ENCODE measurements around the gene ARMH3. TPM values are rescaled to one million over a fixed set of nuclear protein-coding genes. Genes with fewer than 3 reads are reported as not detected.

ARMH3 gene
- total RNA-seq, 1 donor from 2014 or later: 4.8 TPM

- DNase-seq (ENCODE audit: low read depth in 2 of 2): no peak
Measured at GRCh38 chr10:101874252-101874651, 181.7 kb downstream of the ARMH3 start.

- DNase-seq (ENCODE audit: low read depth in 2 of 2): peak in 1 of 2 donors; percentile 16
Measured at GRCh38 chr10:101867931-101868330, 188.0 kb downstream of the ARMH3 start.

- no peak for DNase-seq (ENCODE audit: low read depth in 2 of 2)
Measured at GRCh38 chr10:101859530-101859929, 196.4 kb downstream of the ARMH3 start.

- no peak for DNase-seq (ENCODE audit: low read depth in 2 of 2)
Measured at GRCh38 chr10:101858723-101859500, 197.1 kb downstream of the ARMH3 start.

- no peak for DNase-seq (ENCODE audit: low read depth in 2 of 2)
Measured at GRCh38 chr10:101857802-101858476, 198.0 kb downstream of the ARMH3 start.

- DNase-seq (ENCODE audit: low read depth in 2 of 2): peak in 1 of 2 donors; percentile 76
Measured at GRCh38 chr10:101856626-101857025, 199.3 kb downstream of the ARMH3 start.

GRCh38 chr10:101851411-101852116 lies 204.4 kb downstream of the ARMH3 start:
- DNase-seq (ENCODE audit: low read depth in 2 of 2): no peak

- DNase-seq (ENCODE audit: low read depth in 2 of 2): no peak
Measured at GRCh38 chr10:101850749-101851148, 205.2 kb downstream of the ARMH3 start.

GRCh38 chr10:101848894-101849351 lies 207.1 kb downstream of the ARMH3 start:
- peak in 1 of 2 donors; percentile 40 for DNase-seq (ENCODE audit: low read depth in 2 of 2)

GRCh38 chr10:101848408-101848807 lies 207.6 kb downstream of the ARMH3 start:
- peak in 1 of 2 donors; percentile 57 for DNase-seq (ENCODE audit: low read depth in 2 of 2)

- no peak for DNase-seq (ENCODE audit: low read depth in 2 of 2)
Measured at GRCh38 chr10:101845893-101846292, 210.1 kb downstream of the ARMH3 start.

- DNase-seq (ENCODE audit: low read depth in 2 of 2): peak in 1 of 2 donors; percentile 23
Measured at GRCh38 chr10:101843032-101844021, 212.6 kb downstream of the ARMH3 start, which contains the start of gene KCNIP2. KCNIP2 (minus strand) TSS chr10:101843800; CDS start chr10:101843568, 232 bp downstream.

GRCh38 chr10:101841826-101842225 lies 214.1 kb downstream of the ARMH3 start:
- DNase-seq (ENCODE audit: low read depth in 2 of 2): no peak

- DNase-seq (ENCODE audit: low read depth in 2 of 2): peak; percentile 88
Measured at GRCh38 chr10:101840741-101841453, 215.1 kb downstream of the ARMH3 start.

GRCh38 chr10:101840102-101840684 lies 215.8 kb downstream of the ARMH3 start:
- DNase-seq (ENCODE audit: low read depth in 2 of 2): no peak

- peak; percentile 22 to 42 for DNase-seq (ENCODE audit: low read depth in 2 of 2)
Measured at GRCh38 chr10:101839416-101840063, 216.4 kb downstream of the ARMH3 start.

GRCh38 chr10:101839002-101839401 lies 217.0 kb downstream of the ARMH3 start:
- no peak for DNase-seq (ENCODE audit: low read depth in 2 of 2)

GRCh38 chr10:101838416-101838970 lies 217.5 kb downstream of the ARMH3 start:
- DNase-seq (ENCODE audit: low read depth in 2 of 2): no peak

- no peak for DNase-seq (ENCODE audit: low read depth in 2 of 2)
Measured at GRCh38 chr10:101837748-101838147, 218.2 kb downstream of the ARMH3 start.
